ENCODE results near the gene MBD2.

GRCh38 chr18:54149078-54149697 is 75.3 kb downstream of the MBD2 start:
- no peak for TF ChIP-seq CTCF (IDR thresholded peaks at IDR 0.05)
- no peak for TF ChIP-seq EP300 (IDR thresholded peaks at IDR 0.05)
